Measurements from ENCODE around the gene NTM.

DNA sequence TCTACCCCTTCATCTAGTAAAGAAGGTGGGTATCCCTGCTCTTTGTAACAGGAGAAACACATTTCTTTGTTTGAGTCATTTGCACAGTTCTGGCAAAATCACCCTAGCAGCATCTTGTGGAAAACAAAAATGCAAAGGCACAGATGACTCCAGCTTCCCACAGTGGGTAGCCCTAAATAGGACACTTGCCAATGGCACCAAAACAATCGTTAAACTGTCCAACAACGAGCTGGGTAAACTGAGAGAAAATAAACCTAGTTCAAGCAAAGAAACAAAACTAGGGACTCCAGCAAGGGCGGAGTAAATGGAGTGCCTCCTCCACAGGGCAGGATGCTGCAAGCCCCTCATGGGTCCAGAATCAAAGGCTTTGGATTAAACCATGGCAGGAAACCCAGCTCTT lies 239.5 kb downstream of the NTM start:
- TF ChIP-seq SIN3A (conservative IDR thresholded peaks at IDR 0.05 in 1 of 2, IDR thresholded peaks at IDR 0.05 in 1 of 2; ENCODE audit: low read depth in 1 of 2, low read length in 2 of 2): no peak
- no peak for TF ChIP-seq GABPA (IDR thresholded peaks at IDR 0.05; ENCODE audit: borderline replicate concordance, insufficient read depth, low read length)
- no peak for TF ChIP-seq RNF2 (IDR thresholded peaks at IDR 0.05; ENCODE audit: borderline replicate concordance, low read depth, low read length, missing control alignments, poor library complexity, severe bottlenecking)
- no peak for TF ChIP-seq POLR2A (IDR thresholded peaks at IDR 0.05; ENCODE audit: control extremely low read depth in 1 of 2, low read depth in 2 of 2, low read length in 2 of 2)
- no peak for TF ChIP-seq TAF7 (optimal IDR thresholded peaks at IDR 0.05; ENCODE audit: borderline replicate concordance, low read depth, low read length)
- no peak for TF ChIP-seq RFX5 (IDR thresholded peaks at IDR 0.05; ENCODE audit: borderline replicate concordance, low read depth, low read length)
- TF ChIP-seq, protein P1, sequence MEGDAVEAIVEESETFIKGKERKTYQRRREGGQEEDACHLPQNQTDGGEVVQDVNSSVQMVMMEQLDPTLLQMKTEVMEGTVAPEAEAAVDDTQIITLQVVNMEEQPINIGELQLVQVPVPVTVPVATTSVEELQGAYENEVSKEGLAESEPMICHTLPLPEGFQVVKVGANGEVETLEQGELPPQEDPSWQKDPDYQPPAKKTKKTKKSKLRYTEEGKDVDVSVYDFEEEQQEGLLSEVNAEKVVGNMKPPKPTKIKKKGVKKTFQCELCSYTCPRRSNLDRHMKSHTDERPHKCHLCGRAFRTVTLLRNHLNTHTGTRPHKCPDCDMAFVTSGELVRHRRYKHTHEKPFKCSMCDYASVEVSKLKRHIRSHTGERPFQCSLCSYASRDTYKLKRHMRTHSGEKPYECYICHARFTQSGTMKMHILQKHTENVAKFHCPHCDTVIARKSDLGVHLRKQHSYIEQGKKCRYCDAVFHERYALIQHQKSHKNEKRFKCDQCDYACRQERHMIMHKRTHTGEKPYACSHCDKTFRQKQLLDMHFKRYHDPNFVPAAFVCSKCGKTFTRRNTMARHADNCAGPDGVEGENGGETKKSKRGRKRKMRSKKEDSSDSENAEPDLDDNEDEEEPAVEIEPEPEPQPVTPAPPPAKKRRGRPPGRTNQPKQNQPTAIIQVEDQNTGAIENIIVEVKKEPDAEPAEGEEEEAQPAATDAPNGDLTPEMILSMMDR (IDR thresholded peaks at IDR 0.05; ENCODE audit: control extremely low read depth in 1 of 3, insufficient read depth in 1 of 3, low read depth in 1 of 3, low read length in 3 of 3): no peak
- no peak for TF ChIP-seq POLR2AphosphoS5 (IDR thresholded peaks at IDR 0.05; ENCODE audit: low read depth, low read length)
- no peak for TF ChIP-seq YY1 (IDR thresholded peaks at IDR 0.05; ENCODE audit: low read depth, low read length)
